A549 (cell line): ENCODE data around the gene CP. TPM values are rescaled to one million over a fixed set of nuclear protein-coding genes. Genes with fewer than 3 reads are reported as not detected.

Experiments used
- ATAC-seq, 2 experiments: fragments of 200-7000 bp in 1 of 2; fragments of >200 bp in 1 of 2; cut with Nextera tagmentation in 1 of 2; cut with Tn5 transposase in 1 of 2; 3 replicates each; pipeline versions ENCODE4 v1.8.0 to v1.9.1; 2018 to 2020; ENCODE audit warnings: mild to moderate bottlenecking in 1 of 2, moderate library complexity in 1 of 2
- CTCF ChIA-PET: fragments of 300-600 bp; sonication (Branson Sonifier 250); formaldehyde crosslinking; extraction: SDS; loops from one replicate; lab custom pipeline; 2021; ENCODE audit warnings: antibody characterized with exemption, inconsistent platforms; lab: Yijun Ruan, JAX
- POLR2A ChIA-PET: fragments of 350-600 bp; formaldehyde crosslinking; extraction: SDS; loops from one replicate; lab custom pipeline; 2021; ENCODE audit warnings: antibody characterized with exemption, inconsistent platforms; lab: Yijun Ruan, JAX
- DNase-seq, 2 experiments: peaks; one replicate each; pipeline versions ENCODE4 v3.0.0 to v3.0.0-alpha.2; 2011 to 2016; ENCODE audit warnings: low read depth in 1 of 2, low spot score in 1 of 2
- FAIRE-seq: peaks from 2 replicates; lab custom pipeline; 2011; peaks lifted over from hg19 to GRCh38; lab: Jason Lieb, UNC
- H3K27ac ChIP-seq, 2 experiments: fragments of >200 bp; sonication (Bioruptor Twin); formaldehyde crosslinking; 3 replicates each; pipeline ENCODE4 v1.5.1; 2016 to 2017
- H3K4me1 ChIP-seq: fragments of >200 bp; sonication (Bioruptor Twin); formaldehyde crosslinking; 3 replicates; pipeline ENCODE4 v1.6.1; 2016
- H3K4me2 ChIP-seq: fragments of >200 bp; sonication (Bioruptor Twin); formaldehyde crosslinking; 3 replicates; pipeline ENCODE4 v1.6.1; 2016
- H3K4me3 ChIP-seq: fragments of >200 bp; sonication (Bioruptor Twin); formaldehyde crosslinking; 3 replicates; pipeline ENCODE4 v1.5.1; 2016
- H3K9me3 ChIP-seq: fragments of >200 bp; sonication (Bioruptor Twin); formaldehyde crosslinking; 3 replicates; pipeline ENCODE4 v1.6.1; 2016
- ATOH8 ChIP-seq: fragments of 250-450 bp; sonication (Bioruptor Pico); IDR thresholded peaks from 2 replicates; pipeline ENCODE4 v1.5.0; 2020; ENCODE audit warnings: low read depth, mild to moderate bottlenecking, moderate library complexity
- BHLHE40 ChIP-seq: IDR thresholded peaks from 2 replicates; pipeline ENCODE4 v1.6.1; 2012; ENCODE audit warnings: low read depth, low read length, inconsistent platforms
- CEBPB ChIP-seq, 2 experiments: fragments of >200 bp in 1 of 2; sonication (Bioruptor Twin) in 1 of 2; formaldehyde crosslinking in 1 of 2; IDR thresholded peaks; 2 replicates each; pipeline ENCODE4 v1.6.1; 2012 to 2016
- CHD4 ChIP-seq: fragments of 200-600 bp; sonication (generic); IDR thresholded peaks from 2 replicates; pipeline ENCODE4 v1.6.1; 2016; ENCODE audit warnings: antibody characterized with exemption, mild to moderate bottlenecking, borderline replicate concordance
- FOSB ChIP-seq: fragments of 250-450 bp; sonication (Bioruptor Pico); IDR thresholded peaks from 2 replicates; pipeline ENCODE4 v1.5.0; 2020; ENCODE audit warnings: mild to moderate bottlenecking, moderate library complexity
- FOSL2 ChIP-seq, 2 experiments: fragments of 450-650 bp in 1 of 2; fragments of >200 bp in 1 of 2; sonication (Bioruptor Twin) in 1 of 2; formaldehyde crosslinking; IDR thresholded peaks; 2 replicates each; pipeline versions ENCODE4 v1.5.0 to v1.6.1; 2016 to 2020; ENCODE audit warnings: mild to moderate bottlenecking in 1 of 2, moderate library complexity in 1 of 2
- FOXS1 ChIP-seq: fragments of 250-450 bp; sonication (Bioruptor Pico); IDR thresholded peaks from 2 replicates; pipeline ENCODE4 v1.5.0; 2020; ENCODE audit warnings: mild to moderate bottlenecking, moderate library complexity
- GATA3 ChIP-seq: IDR thresholded peaks from 2 replicates; pipeline ENCODE4 v1.6.1; 2012; ENCODE audit warnings: borderline replicate concordance
- HEYL ChIP-seq: fragments of 250-450 bp; sonication (Bioruptor Pico); IDR thresholded peaks from 2 replicates; pipeline ENCODE4 v1.8.0; 2021; ENCODE audit warnings: mild to moderate bottlenecking, moderate library complexity
- HOXA7 ChIP-seq: fragments of 250-450 bp; sonication (Bioruptor Pico); IDR thresholded peaks from 2 replicates; pipeline ENCODE4 v1.5.0; 2020; ENCODE audit warnings: mild to moderate bottlenecking, moderate library complexity
- HOXB13 ChIP-seq: fragments of 250-450 bp; sonication (Bioruptor Pico); IDR thresholded peaks from 2 replicates; pipeline ENCODE4 v1.5.0; 2020; ENCODE audit warnings: low read depth, mild to moderate bottlenecking, moderate library complexity
- KDM1A ChIP-seq: fragments of 200-600 bp; sonication (generic); IDR thresholded peaks from 2 replicates; pipeline ENCODE4 v1.6.1; 2016; ENCODE audit warnings: low read depth, mild to moderate bottlenecking
- NPAS2 ChIP-seq: fragments of 250-450 bp; sonication (Bioruptor Pico); IDR thresholded peaks from 2 replicates; pipeline ENCODE4 v1.8.0; 2022; ENCODE audit warnings: mild to moderate bottlenecking, moderate library complexity, borderline replicate concordance
- NR3C1 ChIP-seq: fragments of >200 bp; sonication (Bioruptor Twin); formaldehyde crosslinking; IDR thresholded peaks from 3 replicates; pipeline ENCODE4 v1.6.1; 2017
- POLR2AphosphoS2 ChIP-seq: conservative IDR thresholded peaks from 2 replicates; pipeline ENCODE4 v1.6.1; 2012; ENCODE audit warnings: low read length, improper control_type of control experiment, inconsistent platforms
- SMC3 ChIP-seq: fragments of >200 bp; sonication (Bioruptor Twin); formaldehyde crosslinking; IDR thresholded peaks from 3 replicates; pipeline ENCODE4 v1.6.1; 2018; ENCODE audit warnings: inconsistent platforms
- TP53 ChIP-seq: fragments of 250-450 bp; sonication (Bioruptor Pico); IDR thresholded peaks from 2 replicates; pipeline ENCODE4 v1.5.0; 2021; ENCODE audit warnings: mild to moderate bottlenecking, moderate library complexity
- ZFP36 ChIP-seq: fragments of 450-650 bp; IDR thresholded peaks from 2 replicates; pipeline ENCODE4 v1.6.1; 2014; ENCODE audit warnings: borderline replicate concordance; ENCODE audit not compliant: partially characterized antibody
- ZSCAN20 ChIP-seq: fragments of 250-450 bp; sonication (Bioruptor Pico); IDR thresholded peaks from 2 replicates; pipeline ENCODE4 v1.8.0; 2022; ENCODE audit warnings: mild to moderate bottlenecking, moderate library complexity
- WGBS: methylation state at CpG from one replicate; pipeline ENCODE4 v1.1.6; 2017; ENCODE audit errors: missing lambda C conversion rate; 5-methylcytosine and 5-hydroxymethylcytosine counted together
- polyA plus RNA-seq, 4 experiments: library from polyadenylated mRNA; depleted of rRNA in 3 of 4; stranded (reverse); fragments of >200 nt; fragmentation: RNase III in 1 of 4; extraction: RNeasy Plus Mini Kit Qiagen cat#74134 plus additional on column Dnase treatment in 1 of 4; gene quantifications; 2 replicates in 3 of 4; 3 replicates in 1 of 4; pipeline ENCODE4 v1.2.3, GENCODE V29; 2011 to 2017
- TF ChIP-seq, protein P1 (sequence below): fragments of 250-450 bp; sonication (Bioruptor Pico); IDR thresholded peaks from 2 replicates; pipeline ENCODE4 v1.5.0; 2021; ENCODE audit warnings: mild to moderate bottlenecking, moderate library complexity, borderline replicate concordance
- TF ChIP-seq, protein P2 (sequence below): IDR thresholded peaks from 2 replicates; pipeline ENCODE4 v1.6.1; 2012
- TF ChIP-seq, protein P3 (sequence below): fragments of 200-600 bp; sonication (generic); IDR thresholded peaks from 2 replicates; pipeline ENCODE4 v1.6.1; 2016; ENCODE audit warnings: antibody characterized with exemption, mild to moderate bottlenecking, moderate library complexity
- TF ChIP-seq, protein P4 (sequence below): fragments of >200 bp; sonication (Bioruptor Twin); formaldehyde crosslinking; IDR thresholded peaks from 3 replicates; pipeline ENCODE4 v1.5.1; 2016

Gene CP
- polyA plus RNA-seq, 2 of the 4 experiments (the other 2 are of a cell fraction) = 5.2 to 42.6 TPM

GRCh38 chr3:149203758-149204157, 17.9 kb downstream of the CP start:
- 79% methylated on average over 3 of the region's 3 CpGs for WGBS
- FAIRE-seq = no peak
- CTCF ChIA-PET = no interaction called here

DNA sequence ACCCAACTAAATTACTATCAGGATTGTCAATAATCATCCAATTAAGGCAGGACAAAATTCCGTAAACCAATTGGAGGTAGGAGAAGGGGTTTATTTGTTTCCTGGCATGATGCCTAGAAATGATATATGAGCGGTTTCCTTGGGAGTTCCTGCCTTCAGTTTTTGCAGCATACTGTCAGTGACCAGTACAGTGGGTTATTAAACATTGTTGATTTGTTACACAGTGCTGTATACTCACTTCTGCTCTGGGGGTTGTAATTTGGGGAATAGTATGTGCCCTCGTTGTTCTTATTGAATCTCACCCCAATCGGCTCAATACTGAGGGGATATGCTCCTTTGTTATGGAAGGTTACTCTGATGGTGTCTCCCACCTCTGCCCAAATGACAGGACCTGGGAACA, 22.2 kb downstream of the CP start:
- CTCF ChIA-PET = interaction anchor here (1.1 to 1.4 kb wide), 2 partner anchors 9 to 10 kb away, joined by 3 to 4 read pairs; no protein-coding TSS in a partner anchor

More at GRCh38 chr3:149203758-149204157, 17.9 kb downstream of the CP start:
- DNase-seq = no peak
- Histone ChIP-seq H3K27ac (no peak overlapping the region), H3K9me3 (no peaks in the 10 kb centered on the region), H3K4me1 (0 out of 3 replicates have a peak, but pooled peaks cover 3% of the 10 kb centered on the region)
- POLR2A ChIA-PET = no interaction called here
- TF ChIP-seq ZSCAN20 (CRISPR knock-in tag) = no peak
- TF ChIP-seq HOXA7 (CRISPR knock-in tag) = no peak
- TF ChIP-seq, protein P1, sequence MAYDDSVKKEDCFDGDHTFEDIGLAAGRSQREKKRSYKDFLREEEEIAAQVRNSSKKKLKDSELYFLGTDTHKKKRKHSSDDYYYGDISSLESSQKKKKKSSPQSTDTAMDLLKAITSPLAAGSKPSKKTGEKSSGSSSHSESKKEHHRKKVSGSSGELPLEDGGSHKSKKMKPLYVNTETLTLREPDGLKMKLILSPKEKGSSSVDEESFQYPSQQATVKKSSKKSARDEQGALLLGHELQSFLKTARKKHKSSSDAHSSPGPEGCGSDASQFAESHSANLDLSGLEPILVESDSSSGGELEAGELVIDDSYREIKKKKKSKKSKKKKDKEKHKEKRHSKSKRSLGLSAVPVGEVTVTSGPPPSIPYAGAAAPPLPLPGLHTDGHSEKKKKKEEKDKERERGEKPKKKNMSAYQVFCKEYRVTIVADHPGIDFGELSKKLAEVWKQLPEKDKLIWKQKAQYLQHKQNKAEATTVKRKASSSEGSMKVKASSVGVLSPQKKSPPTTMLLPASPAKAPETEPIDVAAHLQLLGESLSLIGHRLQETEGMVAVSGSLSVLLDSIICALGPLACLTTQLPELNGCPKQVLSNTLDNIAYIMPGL = no peak
- no peak for TF ChIP-seq FOXS1 (CRISPR knock-in tag)
- no peak for TF ChIP-seq NPAS2 (CRISPR knock-in tag)
- TF ChIP-seq CHD4 = no peak
- no peak for TF ChIP-seq HOXB13 (CRISPR knock-in tag)
- TF ChIP-seq KDM1A = no peak
- no peak for TF ChIP-seq GATA3
- no peak for TF ChIP-seq TP53 (CRISPR knock-in tag)
- no peak for TF ChIP-seq CEBPB (IDR thresholded peaks at IDR 0.05)
- TF ChIP-seq BHLHE40 = no peak
- TF ChIP-seq, all 56 proteins: peak for 0
- no peak; a peak in 1 of 6 replicates for ATAC-seq
- H3K4me2 ChIP-seq = no peak overlapping the region
- no peak overlapping the region for H3K4me3 ChIP-seq

More for the DNA sequence above, 22.2 kb downstream of the CP start:
- POLR2A ChIA-PET = no interaction called here
- Histone ChIP-seq H3K4me2 (no peak overlapping the region), H3K4me3 (no peak overlapping the region), H3K9me3 (no peaks in the 10 kb centered on the region), H3K4me1 (0 out of 3 replicates have a peak, but pooled peaks cover 3% of the 10 kb centered on the region), H3K27ac (no peak overlapping the region)
- 79% methylated on average over 4 of the region's 4 CpGs for WGBS
- DNase-seq (no peak), ATAC-seq (no peak), FAIRE-seq (no peak)
- TF ChIP-seq FOSB (CRISPR knock-in tag) = no peak
- TF ChIP-seq HEYL (CRISPR knock-in tag) = no peak
- no peak for TF ChIP-seq POLR2AphosphoS2
- TF ChIP-seq, protein P2, sequence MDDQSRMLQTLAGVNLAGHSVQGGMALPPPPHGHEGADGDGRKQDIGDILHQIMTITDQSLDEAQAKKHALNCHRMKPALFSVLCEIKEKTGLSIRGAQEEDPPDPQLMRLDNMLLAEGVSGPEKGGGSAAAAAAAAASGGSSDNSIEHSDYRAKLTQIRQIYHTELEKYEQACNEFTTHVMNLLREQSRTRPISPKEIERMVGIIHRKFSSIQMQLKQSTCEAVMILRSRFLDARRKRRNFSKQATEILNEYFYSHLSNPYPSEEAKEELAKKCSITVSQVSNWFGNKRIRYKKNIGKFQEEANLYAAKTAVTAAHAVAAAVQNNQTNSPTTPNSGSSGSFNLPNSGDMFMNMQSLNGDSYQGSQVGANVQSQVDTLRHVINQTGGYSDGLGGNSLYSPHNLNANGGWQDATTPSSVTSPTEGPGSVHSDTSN = no peak
- no peak for TF ChIP-seq NR3C1
- TF ChIP-seq SMC3 = no peak
- TF ChIP-seq, protein P1 = no peak
- TF ChIP-seq, protein P3, sequence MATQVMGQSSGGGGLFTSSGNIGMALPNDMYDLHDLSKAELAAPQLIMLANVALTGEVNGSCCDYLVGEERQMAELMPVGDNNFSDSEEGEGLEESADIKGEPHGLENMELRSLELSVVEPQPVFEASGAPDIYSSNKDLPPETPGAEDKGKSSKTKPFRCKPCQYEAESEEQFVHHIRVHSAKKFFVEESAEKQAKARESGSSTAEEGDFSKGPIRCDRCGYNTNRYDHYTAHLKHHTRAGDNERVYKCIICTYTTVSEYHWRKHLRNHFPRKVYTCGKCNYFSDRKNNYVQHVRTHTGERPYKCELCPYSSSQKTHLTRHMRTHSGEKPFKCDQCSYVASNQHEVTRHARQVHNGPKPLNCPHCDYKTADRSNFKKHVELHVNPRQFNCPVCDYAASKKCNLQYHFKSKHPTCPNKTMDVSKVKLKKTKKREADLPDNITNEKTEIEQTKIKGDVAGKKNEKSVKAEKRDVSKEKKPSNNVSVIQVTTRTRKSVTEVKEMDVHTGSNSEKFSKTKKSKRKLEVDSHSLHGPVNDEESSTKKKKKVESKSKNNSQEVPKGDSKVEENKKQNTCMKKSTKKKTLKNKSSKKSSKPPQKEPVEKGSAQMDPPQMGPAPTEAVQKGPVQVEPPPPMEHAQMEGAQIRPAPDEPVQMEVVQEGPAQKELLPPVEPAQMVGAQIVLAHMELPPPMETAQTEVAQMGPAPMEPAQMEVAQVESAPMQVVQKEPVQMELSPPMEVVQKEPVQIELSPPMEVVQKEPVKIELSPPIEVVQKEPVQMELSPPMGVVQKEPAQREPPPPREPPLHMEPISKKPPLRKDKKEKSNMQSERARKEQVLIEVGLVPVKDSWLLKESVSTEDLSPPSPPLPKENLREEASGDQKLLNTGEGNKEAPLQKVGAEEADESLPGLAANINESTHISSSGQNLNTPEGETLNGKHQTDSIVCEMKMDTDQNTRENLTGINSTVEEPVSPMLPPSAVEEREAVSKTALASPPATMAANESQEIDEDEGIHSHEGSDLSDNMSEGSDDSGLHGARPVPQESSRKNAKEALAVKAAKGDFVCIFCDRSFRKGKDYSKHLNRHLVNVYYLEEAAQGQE = no peak
- TF ChIP-seq TP53 (CRISPR knock-in tag) = no peak
- no peak for TF ChIP-seq ATOH8
- no peak for TF ChIP-seq CEBPB (IDR thresholded peaks at IDR 0.05)
- no peak for TF ChIP-seq ZFP36
- TF ChIP-seq FOSL2 (IDR thresholded peaks at IDR 0.05) = no peak
- no peak for TF ChIP-seq FOSL2 (CRISPR knock-in tag; IDR thresholded peaks at IDR 0.05)
- TF ChIP-seq, protein P4, sequence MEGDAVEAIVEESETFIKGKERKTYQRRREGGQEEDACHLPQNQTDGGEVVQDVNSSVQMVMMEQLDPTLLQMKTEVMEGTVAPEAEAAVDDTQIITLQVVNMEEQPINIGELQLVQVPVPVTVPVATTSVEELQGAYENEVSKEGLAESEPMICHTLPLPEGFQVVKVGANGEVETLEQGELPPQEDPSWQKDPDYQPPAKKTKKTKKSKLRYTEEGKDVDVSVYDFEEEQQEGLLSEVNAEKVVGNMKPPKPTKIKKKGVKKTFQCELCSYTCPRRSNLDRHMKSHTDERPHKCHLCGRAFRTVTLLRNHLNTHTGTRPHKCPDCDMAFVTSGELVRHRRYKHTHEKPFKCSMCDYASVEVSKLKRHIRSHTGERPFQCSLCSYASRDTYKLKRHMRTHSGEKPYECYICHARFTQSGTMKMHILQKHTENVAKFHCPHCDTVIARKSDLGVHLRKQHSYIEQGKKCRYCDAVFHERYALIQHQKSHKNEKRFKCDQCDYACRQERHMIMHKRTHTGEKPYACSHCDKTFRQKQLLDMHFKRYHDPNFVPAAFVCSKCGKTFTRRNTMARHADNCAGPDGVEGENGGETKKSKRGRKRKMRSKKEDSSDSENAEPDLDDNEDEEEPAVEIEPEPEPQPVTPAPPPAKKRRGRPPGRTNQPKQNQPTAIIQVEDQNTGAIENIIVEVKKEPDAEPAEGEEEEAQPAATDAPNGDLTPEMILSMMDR = no peak
